SK-N-SH (cell line): Measurements from ENCODE around the gene CYP4F22. TPM values are rescaled to one million over a fixed set of nuclear protein-coding genes. Genes with fewer than 3 reads are reported as not detected.
A peak's percentile ranks its signal among the peaks of the same experiment; 100 is the strongest.
"Not testable (repeated sequence)": the region's sequence is repeated elsewhere in the genome, so short reads cannot be mapped to it uniquely, and the experiment has no call there.

ENCODE experiments used
- CTCF ChIA-PET: fragments of 300-600, 350-600 bp; formaldehyde crosslinking; extraction: SDS; loops from one replicate; lab custom pipeline; 2021; lab: Yijun Ruan, JAX
- POLR2A ChIA-PET: fragments of 350-600 bp; sonication (Branson Sonifier 250); formaldehyde crosslinking; extraction: SDS; loops from one replicate; lab custom pipeline; 2020; ENCODE audit warnings: antibody characterized with exemption, inconsistent platforms; lab: Yijun Ruan, JAX
- DNase-seq: peaks from one replicate; pipeline ENCODE4 v3.0.0; 2012
- H2AFZ ChIP-seq: fragments of 200-600 bp; sonication (generic); 2 replicates; pipeline ENCODE4 v1.8.1; 2016; ENCODE audit warnings: antibody characterized with exemption, mild to moderate bottlenecking, low read depth
- H3F3A ChIP-seq: fragments of 200-600 bp; sonication (generic); replicated peaks from 2 replicates; pipeline ENCODE3; 2016; ENCODE audit warnings: antibody characterized with exemption, mild to moderate bottlenecking; ENCODE audit not compliant: insufficient read depth
- H3K27ac ChIP-seq, 2 experiments: fragments of 200-500 bp in 1 of 2; fragments of 200-600 bp in 1 of 2; sonication (Bioruptor generic) in 1 of 2; sonication (generic), shearing (Covaris generic) in 1 of 2; 2 replicates each; pipeline versions ENCODE4 v1.5.1 to v1.6.1; 2014 to 2016; ENCODE audit warnings: low read depth in 2 of 2, inconsistent platforms in 1 of 2, low read length in 1 of 2, mild to moderate bottlenecking in 1 of 2, mixed read lengths in 1 of 2
- H3K27me3 ChIP-seq: fragments of 200-600 bp; sonication (generic), shearing (Covaris generic); 2 replicates; pipeline ENCODE4 v1.6.1; 2016; ENCODE audit warnings: mixed run types; ENCODE audit not compliant: insufficient read depth
- H3K36me3 ChIP-seq, 2 experiments: fragments of 200-500 bp in 1 of 2; fragments of 200-600 bp in 1 of 2; sonication (Bioruptor generic) in 1 of 2; sonication (generic) in 1 of 2; replicated peaks in 1 of 2; 2 replicates each; pipeline versions ENCODE3 to v1.5.1; 2014 to 2016; ENCODE audit warnings: low read length in 1 of 2, mild to moderate bottlenecking in 1 of 2; ENCODE audit not compliant: insufficient read depth in 2 of 2, control insufficient read depth in 1 of 2
- H3K4me1 ChIP-seq, 2 experiments: fragments of 200-500 bp in 1 of 2; fragments of 200-600 bp in 1 of 2; sonication (Bioruptor generic) in 1 of 2; sonication (generic), shearing (Covaris generic) in 1 of 2; 2 replicates each; pipeline versions ENCODE4 v1.5.1 to v1.6.1; 2014 to 2016; ENCODE audit warnings: low read depth in 1 of 2, low read length in 1 of 2, mixed run types in 1 of 2; ENCODE audit not compliant: insufficient read depth in 2 of 2, control insufficient read depth in 1 of 2
- H3K4me2 ChIP-seq: fragments of 200-600 bp; sonication (generic), shearing (Covaris generic); 2 replicates; pipeline ENCODE4 v1.6.1; 2017; ENCODE audit warnings: mixed run types
- H3K4me3 ChIP-seq, 2 experiments: fragments of 200-500 bp in 1 of 2; fragments of 200-600 bp in 1 of 2; sonication (Bioruptor generic) in 1 of 2; sonication (generic), shearing (Covaris generic) in 1 of 2; 2 replicates each; pipeline versions ENCODE4 v1.5.1 to v1.8.1; 2014 to 2016; ENCODE audit warnings: low read depth in 2 of 2, inconsistent platforms in 1 of 2, low read length in 1 of 2, mild to moderate bottlenecking in 1 of 2, mixed read lengths in 1 of 2, moderate library complexity in 1 of 2
- H3K79me2 ChIP-seq: fragments of 200-600 bp; sonication (generic); 2 replicates; pipeline ENCODE4 v1.8.1; 2017; ENCODE audit warnings: mild to moderate bottlenecking; ENCODE audit not compliant: insufficient read depth
- H3K9ac ChIP-seq: fragments of 200-600 bp; sonication (generic); 2 replicates; pipeline ENCODE4 v1.6.1; 2017; ENCODE audit warnings: mixed run types
- H3K9me2 ChIP-seq: fragments of 200-600 bp; sonication (generic); 2 replicates; pipeline ENCODE4 v1.6.1; 2017; ENCODE audit warnings: mixed run types
- H3K9me3 ChIP-seq: fragments of 200-600 bp; sonication (generic); 2 replicates; pipeline ENCODE4 v1.6.1; 2017; ENCODE audit warnings: mixed run types, mild to moderate bottlenecking, moderate library complexity
- H4K20me1 ChIP-seq: fragments of 200-600 bp; sonication (generic); 2 replicates; pipeline ENCODE4 v1.6.1; 2017; ENCODE audit warnings: mild to moderate bottlenecking, mixed run types; ENCODE audit not compliant: insufficient read depth
- EZH2phosphoT487 ChIP-seq: fragments of 200-600 bp; sonication (generic); IDR thresholded peaks from 2 replicates; pipeline ENCODE4 v1.6.1; 2017; ENCODE audit warnings: low read depth, mixed run types, mild to moderate bottlenecking, antibody characterized with exemption, moderate library complexity, borderline replicate concordance
- GABPA ChIP-seq: IDR thresholded peaks from 2 replicates; pipeline ENCODE4 v1.4.0; 2012; ENCODE audit warnings: low read depth, mild to moderate bottlenecking
- IRF3 ChIP-seq: fragments of 150-350 bp; IDR thresholded peaks from 2 replicates; pipeline ENCODE4 v1.6.1; 2016; ENCODE audit warnings: mild to moderate bottlenecking, low read depth, low read length
- MEF2A ChIP-seq: IDR thresholded peaks from 2 replicates; pipeline ENCODE4 v1.4.0; 2012; ENCODE audit warnings: low read depth, borderline replicate concordance
- POLR2AphosphoS5 ChIP-seq: IDR thresholded peaks from 2 replicates; pipeline ENCODE4 v1.6.1; 2012; ENCODE audit warnings: low read depth, low read length
- RAD21 ChIP-seq: IDR thresholded peaks from 2 replicates; pipeline ENCODE4 v1.6.1; 2012; ENCODE audit warnings: mild to moderate bottlenecking, low read length
- SIN3A ChIP-seq: IDR thresholded peaks from 2 replicates; pipeline ENCODE4 v1.6.1; 2012; ENCODE audit warnings: low read depth, mild to moderate bottlenecking, low read length, moderate library complexity, borderline replicate concordance
- SMC3 ChIP-seq: IDR thresholded peaks from 2 replicates; pipeline ENCODE4 v1.6.1; 2012; ENCODE audit warnings: low read depth, low read length, improper control_type of control experiment
- TAF1 ChIP-seq: IDR thresholded peaks from 2 replicates; pipeline ENCODE4 v1.6.1; 2012; ENCODE audit warnings: low read depth, mild to moderate bottlenecking, low read length, moderate library complexity, borderline replicate concordance
- WGBS: methylation state at CpG from one replicate; pipeline ENCODE4 v1.1.6; 2017; ENCODE audit warnings: low lambda C conversion rate; 5-methylcytosine and 5-hydroxymethylcytosine counted together
- polyA plus RNA-seq, 3 experiments: library from polyadenylated mRNA; depleted of rRNA; stranded (reverse); fragments of >200 nt; gene quantifications; 2 replicates each; pipeline ENCODE4 v1.2.3, GENCODE V29; 2012

CYP4F22 gene
- polyA plus RNA-seq, 1 of the 3 experiments (the other 2 are of a cell fraction) = not detected

GRCh38 chr19:15476325-15476724 lies 32.0 kb upstream of the CYP4F22 start (continued):
- TF ChIP-seq SMC3 = no peak
- TF ChIP-seq TAF1 = no peak
- TF ChIP-seq IRF3 = no peak
- TF ChIP-seq GABPA = no peak

- H4K20me1 ChIP-seq = no peaks in the 10 kb centered on the region
- H3K79me2 ChIP-seq = no peaks in the 10 kb centered on the region
- no peaks in the 10 kb centered on the region for H3K4me1 ChIP-seq
- no peak within 1 kb of the TSS for H2AFZ ChIP-seq
- H3K36me3 ChIP-seq = no peaks in the 10 kb centered on the region
- CTCF ChIA-PET = no interaction called here
- H3K27me3 ChIP-seq = peaks cover 6% of the 10 kb centered on the region; the same call in 1 of the 2 replicates
- no peaks in the 10 kb centered on the region for H3F3A ChIP-seq
- POLR2A ChIA-PET = no interaction called here
- H3K27ac ChIP-seq = no peak within 1 kb of the TSS
- no peak within 1 kb of the TSS for H3K4me3 ChIP-seq
- TF ChIP-seq EZH2phosphoT487 (no peak), MEF2A (no peak), SIN3A (no peak), RAD21 (peak; percentile 10; the same call in 1 of the 2 replicates), IRF3 (no peak), TAF1 (no peak), GABPA (no peak), POLR2AphosphoS5 (no peak)
- no peaks in the 10 kb centered on the region for H3K9me2 ChIP-seq
- no peak within 1 kb of the TSS for H3K4me2 ChIP-seq
- no peak within 1 kb of the TSS for H3K9ac ChIP-seq
- no peaks in the 10 kb centered on the region for H3K9me3 ChIP-seq
- 25% methylated on average over 12 of the region's 16 CpGs for WGBS
- peak; percentile 17 for DNase-seq
Observed at GRCh38 chr19:15479391-15480345, 28.7 kb upstream of the CYP4F22 start, which contains the start of gene PGLYRP2. PGLYRP2 (minus strand) TSS chr19:15479501; CDS start chr19:15479371, 130 bp downstream.

- H3K27me3 ChIP-seq, H2AFZ ChIP-seq, H3K79me2 ChIP-seq, CTCF ChIA-PET, H3K27ac ChIP-seq, H3K9ac ChIP-seq, H3K4me2 ChIP-seq, DNase-seq, H3K4me3 ChIP-seq, H4K20me1 ChIP-seq, H3K36me3 ChIP-seq, POLR2A ChIA-PET, H3K4me1 ChIP-seq, H3K9me2 ChIP-seq, H3F3A ChIP-seq, H3K9me3 ChIP-seq: not testable (repeated sequence)
- whole genome bisulfite sequencing = 19% methylated on average over 7 of the region's 7 CpGs
Observed at GRCh38 chr19:15480996-15481395, 27.3 kb upstream of the CYP4F22 start.

GRCh38 chr19:15485768-15486167 lies 22.6 kb upstream of the CYP4F22 start:
- DNase-seq, H3K9me2 ChIP-seq, H3K27ac ChIP-seq, H3K4me3 ChIP-seq, H3F3A ChIP-seq, H3K36me3 ChIP-seq, H3K79me2 ChIP-seq, H3K27me3 ChIP-seq, H3K4me2 ChIP-seq, POLR2A ChIA-PET, H3K9ac ChIP-seq, H3K4me1 ChIP-seq, CTCF ChIA-PET, H2AFZ ChIP-seq, H4K20me1 ChIP-seq, H3K9me3 ChIP-seq: not testable (repeated sequence)
- 35% methylated on average over 5 of the region's 5 CpGs for WGBS
